ENCODE data around the gene TREML4. TPM values are rescaled to one million over a fixed set of nuclear protein-coding genes. Genes with fewer than 3 reads are reported as not detected.

Gene TREML4
- total RNA-seq, 2 experiments from 2014 or later = not detected

- peak overlapping the region; percentile 20 for H3K27ac Mint-ChIP-seq
- CTCF ChIA-PET = interaction anchor here (0.7 to 3.4 kb wide), 15 partner anchors 9 to 97 kb away, joined by 3 to 23 read pairs (median 4); no protein-coding TSS in a partner anchor
- peaks cover 14% of the 10 kb centered on the region for H3K4me1 Mint-ChIP-seq (ENCODE audit: low read depth)
- H3K9me3 Mint-ChIP-seq = no peaks in the 10 kb centered on the region
- no peaks in the 10 kb centered on the region for H3K27me3 Mint-ChIP-seq (ENCODE audit: low read depth)
- peak; percentile 89 for DNase-seq
- no peak overlapping the region for H3K4me3 Mint-ChIP-seq
- intact Hi-C loops (cut with micrococcal nuclease) = loop anchor here (1.0 kb wide), 4 partner anchors 20 to 90 kb away; no protein-coding TSS in a partner anchor
- no peaks in the 10 kb centered on the region for H3K36me3 Mint-ChIP-seq (ENCODE audit: low read depth)
Observed at GRCh38 chr6:41278699-41279405, 50.7 kb downstream of the TREML4 start.

DNA sequence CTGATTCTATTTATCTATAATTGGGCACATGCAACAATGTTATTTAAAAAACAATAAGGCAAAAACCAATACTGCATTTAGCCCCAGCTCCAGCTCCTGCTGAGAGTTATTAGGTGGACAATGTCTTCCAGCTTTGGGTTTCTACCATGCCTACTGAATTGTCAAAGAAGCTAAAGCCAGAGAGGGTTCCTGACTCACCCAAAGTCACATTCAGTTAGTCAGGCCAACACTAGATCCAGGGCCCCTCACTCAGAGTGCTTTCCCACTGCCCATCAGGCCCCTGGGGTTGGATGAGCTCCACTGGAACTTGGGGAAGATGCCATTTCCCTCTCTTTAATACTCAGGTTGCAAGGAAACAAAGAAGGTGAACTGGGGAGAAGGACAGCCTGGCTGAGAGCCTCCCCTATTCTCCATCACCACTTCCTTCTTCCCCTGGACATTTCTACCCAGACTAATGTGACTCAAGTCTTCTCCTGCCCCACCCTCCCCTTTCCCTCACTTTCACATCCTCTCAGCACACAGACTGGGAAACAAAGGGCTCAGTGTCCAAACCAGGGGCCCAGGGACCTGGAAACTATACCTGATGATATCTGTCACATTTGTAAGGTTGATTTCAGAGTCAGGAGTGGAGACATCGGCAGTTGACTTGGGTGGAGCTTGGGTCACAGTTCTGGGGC is 52.4 kb downstream of the TREML4 start:
- Mint-ChIP-seq H3K27ac (no peak overlapping the region), H3K27me3 (ENCODE audit: low read depth) (no peaks in the 10 kb centered on the region), H3K36me3 (ENCODE audit: low read depth) (no peaks in the 10 kb centered on the region), H3K4me3 (no peak overlapping the region), H3K4me1 (ENCODE audit: low read depth) (peaks cover 14% of the 10 kb centered on the region), H3K9me3 (no peaks in the 10 kb centered on the region)
- CTCF ChIA-PET = interaction anchor here (0.6 to 0.7 kb wide), 2 partner anchors 35 to 104 kb away, joined by 3 to 6 read pairs; no protein-coding TSS in a partner anchor
- DNase-seq = no peak
- intact Hi-C loops (cut with micrococcal nuclease) = no loop called here

- Mint-ChIP-seq H3K4me3 (no peak overlapping the region), H3K27ac (no peak overlapping the region), H3K4me1 (ENCODE audit: low read depth) (peaks cover 30% of the 10 kb centered on the region), H3K27me3 (ENCODE audit: low read depth) (no peaks in the 10 kb centered on the region), H3K9me3 (no peaks in the 10 kb centered on the region), H3K36me3 (ENCODE audit: low read depth) (no peaks in the 10 kb centered on the region)
- intact Hi-C loops (cut with micrococcal nuclease) = no loop called here
- no peak for DNase-seq
- CTCF ChIA-PET = no interaction called here
Observed at GRCh38 chr6:41283600-41283999, 55.5 kb downstream of the TREML4 start.

GRCh38 chr6:41284726-41285125 is 56.6 kb downstream of the TREML4 start:
- H3K4me1 Mint-ChIP-seq (ENCODE audit: low read depth) = peaks cover 26% of the 10 kb centered on the region
- no peak overlapping the region for H3K4me3 Mint-ChIP-seq
- H3K36me3 Mint-ChIP-seq (ENCODE audit: low read depth) = no peaks in the 10 kb centered on the region
- no peak overlapping the region for H3K27ac Mint-ChIP-seq
- no peaks in the 10 kb centered on the region for H3K9me3 Mint-ChIP-seq
- H3K27me3 Mint-ChIP-seq (ENCODE audit: low read depth) = no peaks in the 10 kb centered on the region
- no peak for DNase-seq
- CTCF ChIA-PET = interaction anchor here (1.0 kb wide), 1 partner anchor 22 kb away, joined by 3 read pairs; no protein-coding TSS in a partner anchor
- intact Hi-C loops (cut with micrococcal nuclease) = no loop called here

DNA sequence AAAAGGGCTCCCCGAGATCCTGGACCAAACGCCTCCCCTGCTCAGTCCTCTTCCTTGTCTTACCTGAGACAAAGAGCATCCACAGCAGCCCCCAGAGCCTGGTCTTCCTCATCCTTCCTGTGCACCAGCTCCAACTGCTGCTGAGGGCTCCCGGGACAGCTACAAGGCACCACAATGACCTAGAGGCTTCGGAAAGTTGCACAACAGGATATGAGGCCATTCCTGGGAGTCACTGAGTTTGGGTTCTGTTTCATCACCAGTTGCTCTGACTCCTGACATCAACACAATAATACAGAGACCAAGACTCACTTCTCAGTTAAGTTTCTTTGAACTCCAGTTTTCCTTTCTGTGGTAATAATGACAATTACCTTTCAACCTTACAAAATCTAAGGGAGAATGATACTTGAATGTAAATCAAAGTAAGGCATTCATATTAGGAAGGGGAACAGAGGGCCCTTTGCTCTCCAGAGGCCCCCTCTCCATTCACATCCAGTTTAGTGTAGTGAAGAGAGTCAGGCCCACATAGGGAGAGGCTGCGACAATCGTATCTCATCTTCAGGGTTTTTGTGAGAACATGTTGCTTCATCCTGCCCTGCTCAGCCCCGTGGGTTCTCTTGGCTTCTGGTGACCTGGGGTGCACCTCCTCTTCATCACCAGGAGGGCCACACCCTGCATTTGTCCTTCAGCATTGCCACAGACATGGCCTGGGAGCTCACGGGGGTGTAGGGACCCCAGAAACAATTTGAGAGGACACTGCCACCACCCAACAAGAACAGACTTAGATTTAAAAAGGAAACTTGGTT is 58.6 kb downstream of the TREML4 start, which contains the start of gene TREM1:
Gene TREM1 (minus strand): TSS at position 139 of the 803 bp plus-strand sequence. CDS start 27 bp downstream, at position 112.
- CTCF ChIA-PET = interaction anchor here (1.1 to 2.5 kb wide), 3 partner anchors 8 to 34 kb away, joined by 3 to 6 read pairs (median 5); no protein-coding TSS in a partner anchor
- peak; percentile 52 for DNase-seq

DNA sequence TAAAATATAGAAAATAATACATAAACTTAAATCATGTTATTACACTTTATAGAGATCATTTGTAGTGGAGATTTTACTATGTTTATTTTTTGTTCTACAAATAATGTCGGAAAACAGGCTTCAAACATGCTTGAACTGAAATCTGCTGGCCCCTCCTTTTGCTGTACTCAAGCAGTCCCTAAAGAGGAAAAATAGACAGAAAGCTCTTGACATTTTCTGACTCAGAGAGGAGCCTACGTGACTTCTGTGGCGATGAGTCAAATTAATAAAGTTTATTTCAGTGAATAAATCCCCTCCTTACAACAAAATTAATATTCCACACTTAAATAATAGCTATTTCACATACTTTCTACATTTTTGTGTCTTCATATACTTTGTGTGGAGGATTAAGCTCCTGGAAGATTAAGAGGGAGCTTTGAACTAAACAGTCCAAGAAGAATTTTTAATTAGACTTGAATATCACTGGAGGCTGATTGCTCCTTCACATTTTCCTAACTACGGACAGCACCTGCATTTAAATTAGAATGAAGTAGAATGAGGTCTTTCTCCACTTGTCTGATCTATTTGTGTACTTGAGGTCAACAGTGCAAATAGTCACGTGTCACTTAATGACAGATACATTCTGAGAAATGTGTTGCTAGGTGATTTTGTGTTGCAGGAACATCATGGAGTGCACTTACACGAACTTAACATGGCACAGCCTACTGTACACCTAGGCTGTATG is 60.0 kb downstream of the TREML4 start:
- peak; percentile 24 for DNase-seq
- CTCF ChIA-PET = interaction anchor here (0.6 to 2.5 kb wide), 6 partner anchors 9 to 400 kb away, joined by 3 to 7 read pairs (median 4); no protein-coding TSS in a partner anchor
- peak overlapping the region; percentile 86 for H3K27ac Mint-ChIP-seq
- intact Hi-C loops (cut with micrococcal nuclease) = loop anchor here (1.0 to 2.0 kb wide), 3 partner anchors 11 to 215 kb away; partner anchors contain the start of genes NFYA and OARD1
- peaks cover 23% of the 10 kb centered on the region for H3K4me1 Mint-ChIP-seq (ENCODE audit: low read depth)
- H3K4me3 Mint-ChIP-seq = no peak overlapping the region
- H3K27me3 Mint-ChIP-seq (ENCODE audit: low read depth) = no peaks in the 10 kb centered on the region
- no peaks in the 10 kb centered on the region for H3K36me3 Mint-ChIP-seq (ENCODE audit: low read depth)
- H3K9me3 Mint-ChIP-seq = no peaks in the 10 kb centered on the region

More for the DNA sequence above, 58.6 kb downstream of the TREML4 start, which contains the start of gene TREM1:
- no peak within 1 kb of the TSS for H3K4me3 Mint-ChIP-seq
- no peaks in the 10 kb centered on the region for H3K36me3 Mint-ChIP-seq (ENCODE audit: low read depth)
- H3K27ac Mint-ChIP-seq = peak within 1 kb of the TSS; percentile 72
- intact Hi-C loops (cut with micrococcal nuclease) = no loop called here
- no peaks in the 10 kb centered on the region for H3K27me3 Mint-ChIP-seq (ENCODE audit: low read depth)
- peaks cover 23% of the 10 kb centered on the region for H3K4me1 Mint-ChIP-seq (ENCODE audit: low read depth)
- no peaks in the 10 kb centered on the region for H3K9me3 Mint-ChIP-seq

Other genes starting within 250 kb of the TREML4 start
- gene UNC5CL, start 189.1 kb upstream of the TREML4 start, total RNA-seq = 1 to 10 TPM; 2.3 to 3.0 TPM
- gene TSPO2, start 185.9 kb upstream of the TREML4 start, total RNA-seq = not detected
- not detected for gene APOBEC2, start 175.1 kb upstream of the TREML4 start, total RNA-seq
- 10 to 100 TPM; 59.0 to 60.8 TPM for gene OARD1, start 156.0 kb upstream of the TREML4 start, total RNA-seq
- 10 to 100 TPM; 38.0 to 38.7 TPM for gene NFYA, start 155.4 kb upstream of the TREML4 start, total RNA-seq
- not detected for gene TREML1, start 74.0 kb upstream of the TREML4 start, total RNA-seq
- gene TREM2, start 65.2 kb upstream of the TREML4 start, total RNA-seq = not detected
- 10 to 100 TPM; 12.1 to 12.2 TPM for gene TREML2, start 27.2 kb upstream of the TREML4 start, total RNA-seq
- 1 to 10 TPM; 4.3 to 4.5 TPM for gene TREM1, start 58.3 kb downstream of the TREML4 start, total RNA-seq
- not detected for gene NCR2, start 107.3 kb downstream of the TREML4 start, total RNA-seq